Stimulated activated memory B cell treated with anti-CD40 and anti-IgM and Interleukin-4, amounts not matched to agents 10 μg/mL and 1 μg/mL and 100 μg/mL, for 72 hours (primary cell): ENCODE results near the gene CLCN5.
A peak's percentile ranks its signal among the peaks of the same experiment; 100 is the strongest.

Source experiments
- ATAC-seq: fragments of 150-1000 bp; cut with Tn5 transposase; 2 replicates; pipeline ENCODE4 v1.10.0; 2021
- H3K27ac Mint-ChIP-seq: one replicate; pipeline ENCODE4 v1.8.0; 2022; ENCODE audit warnings: mild to moderate bottlenecking, mixed read lengths
- H3K27me3 Mint-ChIP-seq: one replicate; pipeline ENCODE4 v1.8.0; 2022; ENCODE audit warnings: mixed read lengths
- H3K36me3 Mint-ChIP-seq: one replicate; pipeline ENCODE4 v1.8.0; 2022; ENCODE audit warnings: mixed read lengths
- H3K4me1 Mint-ChIP-seq: one replicate; pipeline ENCODE4 v1.8.0; 2022; ENCODE audit warnings: mixed read lengths
- H3K4me3 Mint-ChIP-seq: one replicate; pipeline ENCODE4 v1.8.0; 2022; ENCODE audit warnings: mild to moderate bottlenecking, moderate library complexity, mixed read lengths
- H3K9me3 Mint-ChIP-seq: one replicate; pipeline ENCODE4 v1.8.0; 2022; ENCODE audit warnings: mixed read lengths

Gene CLCN5

DNA sequence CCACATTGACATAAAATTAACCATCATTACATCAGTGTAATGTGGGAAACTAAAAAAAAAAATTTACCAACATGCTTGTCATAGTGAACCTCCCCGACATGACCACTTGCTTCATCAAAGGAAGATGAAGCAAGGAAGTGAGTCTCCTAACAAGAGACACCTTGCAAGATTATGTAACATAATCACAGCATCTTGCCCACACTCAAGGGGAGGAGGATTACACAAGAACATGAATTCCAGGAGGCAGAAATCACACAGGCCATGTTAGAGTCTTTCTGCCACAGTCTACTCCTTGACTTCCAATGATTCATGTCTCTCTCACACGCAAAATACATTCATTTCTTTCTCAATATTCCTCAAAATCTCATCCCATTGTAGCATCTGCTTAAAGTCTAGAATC is 185.1 kb downstream of the CLCN5 start:
- Mint-ChIP-seq H3K36me3 (no peaks in the 10 kb centered on the region), H3K4me3 (no peak overlapping the region), H3K4me1 (peaks cover 18% of the 10 kb centered on the region), H3K9me3 (no peaks in the 10 kb centered on the region), H3K27ac (no peak overlapping the region), H3K27me3 (no peaks in the 10 kb centered on the region)
- no peak for ATAC-seq

DNA sequence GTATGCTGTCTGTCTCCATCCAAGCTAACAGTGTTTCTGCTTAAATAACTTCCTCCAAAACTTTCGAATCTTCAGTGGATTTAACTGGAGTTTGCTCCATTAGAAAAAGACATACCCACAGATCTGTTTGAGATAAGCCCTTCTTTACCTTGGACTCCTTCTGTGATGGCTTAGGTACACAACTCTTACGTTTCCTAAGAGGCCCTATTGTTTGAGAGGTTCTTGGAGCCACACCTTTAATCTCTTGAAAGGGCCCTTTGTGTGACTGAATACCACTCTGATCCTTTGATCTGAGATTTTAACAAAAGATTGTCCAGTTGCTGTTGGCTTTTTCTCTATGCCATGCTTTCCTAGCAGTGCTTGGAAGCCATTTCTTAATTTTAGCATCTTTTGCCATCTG is 185.9 kb downstream of the CLCN5 start:
- H3K27ac Mint-ChIP-seq, result no peak overlapping the region
- H3K27me3 Mint-ChIP-seq, result no peaks in the 10 kb centered on the region
- H3K36me3 Mint-ChIP-seq, result no peaks in the 10 kb centered on the region

DNA sequence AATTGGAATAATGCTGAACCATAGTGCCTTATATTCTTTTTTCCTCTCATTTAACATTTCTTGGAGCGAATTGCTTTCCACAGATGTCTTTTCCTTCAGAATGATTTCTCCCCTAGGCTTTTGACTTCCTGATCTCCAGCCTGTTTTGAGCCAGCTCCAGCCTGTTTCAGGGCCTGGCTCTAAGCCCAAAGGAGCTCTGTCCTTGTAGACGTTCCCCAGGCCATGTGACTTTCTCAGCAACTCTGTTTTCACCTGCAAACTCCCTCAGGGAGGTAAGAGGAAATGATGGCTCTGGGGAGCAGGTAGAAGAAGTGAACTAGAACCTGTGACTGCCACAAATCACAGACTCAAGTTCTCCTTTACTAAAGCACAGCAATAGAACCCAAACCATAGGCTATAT is 189.3 kb downstream of the CLCN5 start:
- no peak for ATAC-seq
- no peaks in the 10 kb centered on the region for H3K27me3 Mint-ChIP-seq
- H3K4me1 Mint-ChIP-seq, result peaks cover 27% of the 10 kb centered on the region
- H3K9me3 Mint-ChIP-seq, result no peaks in the 10 kb centered on the region
- H3K27ac Mint-ChIP-seq, result no peak overlapping the region
- no peaks in the 10 kb centered on the region for H3K36me3 Mint-ChIP-seq
- H3K4me3 Mint-ChIP-seq, result no peak overlapping the region

More for the DNA sequence above, 185.9 kb downstream of the CLCN5 start:
- H3K9me3 Mint-ChIP-seq, result no peaks in the 10 kb centered on the region
- ATAC-seq, result no peak
- peaks cover 20% of the 10 kb centered on the region for H3K4me1 Mint-ChIP-seq
- H3K4me3 Mint-ChIP-seq, result no peak overlapping the region

DNA sequence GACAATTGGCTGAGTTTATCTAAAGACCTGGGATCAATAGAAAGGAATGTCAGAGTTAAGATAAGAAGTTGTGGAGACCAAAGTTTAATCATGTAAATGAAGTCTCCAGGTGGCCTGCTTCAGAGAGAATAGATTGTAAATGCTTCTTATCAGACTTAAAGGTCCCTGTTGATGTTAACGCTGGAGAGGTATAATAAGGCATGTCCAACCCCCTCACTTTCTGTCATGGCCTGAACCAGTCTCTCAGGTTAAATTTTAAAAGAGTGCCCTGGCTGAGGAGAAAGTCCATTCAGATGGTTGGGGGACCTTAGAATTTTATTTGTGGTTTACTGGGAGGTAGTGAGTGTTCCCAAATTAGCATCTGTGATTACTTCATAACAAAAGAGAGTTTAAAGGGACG is 191.7 kb downstream of the CLCN5 start:
- Mint-ChIP-seq H3K9me3 (no peaks in the 10 kb centered on the region), H3K36me3 (no peaks in the 10 kb centered on the region), H3K4me3 (no peak overlapping the region), H3K27ac (no peak overlapping the region), H3K27me3 (no peaks in the 10 kb centered on the region), H3K4me1 (peaks cover 33% of the 10 kb centered on the region)
- ATAC-seq, result no peak

DNA sequence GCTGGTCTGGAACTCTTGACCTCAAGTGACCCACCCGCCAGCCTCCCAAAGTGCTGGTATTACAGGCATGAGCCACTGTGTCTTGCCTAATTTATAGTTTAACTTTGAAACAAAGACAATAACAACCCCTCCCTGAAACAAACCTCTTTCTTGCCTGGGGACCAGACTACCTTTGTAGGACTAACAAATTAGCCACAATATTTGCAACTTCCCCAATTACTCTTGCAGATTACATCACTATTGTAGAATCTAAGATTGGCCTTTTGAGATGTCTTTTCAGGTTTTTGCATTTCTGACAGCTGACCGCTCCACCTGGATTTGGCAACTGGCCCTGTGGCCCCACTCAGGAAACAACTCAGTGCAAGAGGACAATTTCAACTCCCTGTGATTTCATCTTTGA is 193.6 kb downstream of the CLCN5 start:
- no peaks in the 10 kb centered on the region for H3K9me3 Mint-ChIP-seq
- no peaks in the 10 kb centered on the region for H3K27me3 Mint-ChIP-seq
- H3K36me3 Mint-ChIP-seq, result no peaks in the 10 kb centered on the region
- no peak overlapping the region for H3K27ac Mint-ChIP-seq
- H3K4me1 Mint-ChIP-seq, result peaks cover 24% of the 10 kb centered on the region
- no peak for ATAC-seq
- no peak overlapping the region for H3K4me3 Mint-ChIP-seq

DNA sequence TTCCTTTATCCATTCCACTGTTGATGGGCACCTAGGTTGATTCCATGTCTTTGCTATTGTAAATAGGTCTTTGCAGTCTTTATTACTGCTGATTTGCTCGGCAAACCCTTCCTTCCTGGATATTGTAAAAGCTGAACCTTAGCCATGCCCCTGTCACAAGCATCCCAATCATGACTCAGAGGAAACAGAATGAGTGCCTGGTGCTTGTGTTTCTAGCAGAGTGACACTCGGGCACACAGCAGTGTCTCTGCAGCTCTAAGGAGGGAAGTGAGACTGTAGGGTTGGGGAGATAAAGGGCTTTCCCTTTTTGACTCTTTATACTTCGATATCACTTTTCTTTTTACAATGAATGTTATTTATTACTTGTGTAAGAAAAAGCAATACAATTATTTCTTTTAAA is 195.1 kb downstream of the CLCN5 start:
- ATAC-seq, result peak; percentile 72
- Mint-ChIP-seq H3K27ac (no peak overlapping the region), H3K4me1 (peaks cover 14% of the 10 kb centered on the region), H3K27me3 (no peaks in the 10 kb centered on the region), H3K36me3 (no peaks in the 10 kb centered on the region), H3K4me3 (no peak overlapping the region), H3K9me3 (no peaks in the 10 kb centered on the region)

DNA sequence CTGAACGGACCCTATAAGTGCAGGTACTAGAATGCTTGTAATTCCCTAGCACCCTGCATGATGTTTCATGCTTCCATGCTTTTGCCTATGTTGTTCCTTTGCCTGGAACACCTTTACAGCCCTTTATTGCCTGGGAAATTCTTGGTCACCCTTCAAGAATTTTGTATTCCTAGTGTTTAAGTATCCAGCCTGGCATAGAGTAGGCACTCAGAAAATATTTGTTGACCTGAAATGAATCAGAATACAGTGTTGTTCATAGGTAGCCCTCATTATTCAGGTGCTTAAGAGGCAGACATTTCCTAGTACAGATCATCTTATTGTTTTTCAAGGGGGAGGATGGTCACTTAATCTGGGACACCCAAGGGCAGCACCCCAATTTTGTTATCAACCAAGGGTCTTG is 203.1 kb downstream of the CLCN5 start:
- H3K9me3 Mint-ChIP-seq, result no peaks in the 10 kb centered on the region
- H3K4me3 Mint-ChIP-seq, result no peak overlapping the region
- no peak overlapping the region for H3K27ac Mint-ChIP-seq
- peaks cover 9% of the 10 kb centered on the region for H3K27me3 Mint-ChIP-seq
- H3K36me3 Mint-ChIP-seq, result no peaks in the 10 kb centered on the region
- H3K4me1 Mint-ChIP-seq, result peaks cover 7% of the 10 kb centered on the region
- no peak for ATAC-seq

DNA sequence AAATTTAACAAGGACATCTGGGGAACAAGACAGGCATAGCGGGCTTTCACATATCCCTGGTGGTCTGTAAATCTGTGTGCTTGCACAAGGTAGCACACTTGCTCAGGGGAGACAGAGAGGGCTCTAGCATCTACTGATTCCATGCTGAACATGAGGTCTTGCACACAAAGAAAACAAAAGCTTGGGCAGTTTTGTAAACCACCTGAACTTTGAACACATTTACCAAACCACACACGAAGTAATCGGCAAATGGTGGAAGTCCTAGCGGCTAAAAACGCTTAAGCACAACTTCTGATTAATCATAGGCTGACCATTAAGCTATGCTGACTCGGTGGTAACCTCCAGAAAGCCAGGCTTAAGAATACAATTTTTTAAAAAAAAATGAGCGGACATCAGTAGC is 225.6 kb downstream of the CLCN5 start:
- no peak overlapping the region for H3K27ac Mint-ChIP-seq
- H3K27me3 Mint-ChIP-seq, result no peaks in the 10 kb centered on the region
- H3K4me3 Mint-ChIP-seq, result no peak overlapping the region
- H3K36me3 Mint-ChIP-seq, result no peaks in the 10 kb centered on the region
- no peaks in the 10 kb centered on the region for H3K4me1 Mint-ChIP-seq
- no peaks in the 10 kb centered on the region for H3K9me3 Mint-ChIP-seq
- no peak for ATAC-seq
